GM23338 (cell line): ENCODE measurements around the gene TNFAIP1. TPM values are rescaled to one million over a fixed set of nuclear protein-coding genes. Genes with fewer than 3 reads are reported as not detected.

Experiments
- ATAC-seq: fragments of 200-7000 bp; cut with Tn5 transposase; 3 replicates; pipeline ENCODE4 v1.9.1; 2020
- DNase-seq: peaks from one replicate; pipeline ENCODE4 v3.0.0-alpha.2; 2015; ENCODE audit warnings: low spot score
- H2AFZ ChIP-seq: fragments of 200-600 bp; sonication (generic); 2 replicates; pipeline ENCODE4 v1.8.0; 2016; ENCODE audit warnings: antibody characterized with exemption, mild to moderate bottlenecking, moderate library complexity
- H3F3A ChIP-seq: fragments of 200-600 bp; sonication (generic); replicated peaks from 2 replicates; pipeline ENCODE4 v1.8.0; 2017; ENCODE audit warnings: antibody characterized with exemption, mixed run types, low read depth
- H3K27ac ChIP-seq: fragments of 200-600 bp; sonication (generic); 2 replicates; pipeline ENCODE4 v1.6.1; 2016; ENCODE audit warnings: low read depth
- H3K27me3 ChIP-seq: fragments of 200-600 bp; sonication (generic); 2 replicates; pipeline ENCODE4 v1.8.0; 2016; ENCODE audit warnings: mild to moderate bottlenecking, mixed run types, moderate library complexity; ENCODE audit not compliant: insufficient read depth
- H3K36me3 ChIP-seq: fragments of 200-600 bp; sonication (generic); 2 replicates; pipeline ENCODE4 v1.8.0; 2016; ENCODE audit warnings: mild to moderate bottlenecking; ENCODE audit not compliant: insufficient read depth
- H3K4me1 ChIP-seq: fragments of 200-600 bp; sonication (generic); 2 replicates; pipeline ENCODE4 v1.8.0; 2016; ENCODE audit warnings: mild to moderate bottlenecking, moderate library complexity; ENCODE audit not compliant: insufficient read depth
- H3K4me2 ChIP-seq: fragments of 200-600 bp; sonication (generic); 2 replicates; pipeline ENCODE4 v1.7.1; 2017; ENCODE audit warnings: mixed run types
- H3K4me3 ChIP-seq: fragments of 200-600 bp; sonication (generic); 2 replicates; pipeline ENCODE4 v1.6.1; 2016; ENCODE audit warnings: mixed run types
- H3K79me2 ChIP-seq: fragments of 200-600 bp; sonication (generic); replicated peaks from 2 replicates; pipeline ENCODE4 v1.8.0; 2017; ENCODE audit warnings: mild to moderate bottlenecking; ENCODE audit not compliant: insufficient read depth
- H3K9me2 ChIP-seq: fragments of 200-600 bp; sonication (generic); 2 replicates; pipeline ENCODE4 v1.8.0; 2017; ENCODE audit not compliant: insufficient read depth
- H4K20me1 ChIP-seq: fragments of 200-600 bp; sonication (generic); replicated peaks from 2 replicates; pipeline ENCODE4 v1.8.0; 2017; ENCODE audit warnings: mild to moderate bottlenecking; ENCODE audit not compliant: insufficient read depth
- H3K27ac Mint-ChIP-seq: 2 replicates; pipeline ENCODE4 v1.8.0; 2020; ENCODE audit warnings: inconsistent platforms, mild to moderate bottlenecking, moderate library complexity, mixed read lengths
- H3K27me3 Mint-ChIP-seq: 3 replicates; pipeline ENCODE4 v1.8.0; 2022; ENCODE audit warnings: low read depth, mild to moderate bottlenecking, moderate library complexity, mixed read lengths, inconsistent platforms; ENCODE audit not compliant: insufficient read depth, poor library complexity
- H3K36me3 Mint-ChIP-seq: 3 replicates; pipeline ENCODE4 v1.8.0; 2021; ENCODE audit warnings: low read depth, mild to moderate bottlenecking, inconsistent platforms, moderate library complexity, mixed read lengths
- H3K4me1 Mint-ChIP-seq: 3 replicates; pipeline ENCODE4 v1.8.0; 2020; ENCODE audit warnings: mild to moderate bottlenecking, inconsistent platforms, mixed read lengths
- H3K4me3 Mint-ChIP-seq: 3 replicates; pipeline ENCODE4 v1.8.0; 2021; ENCODE audit warnings: moderate library complexity, mild to moderate bottlenecking, inconsistent platforms, mixed read lengths
- H3K9me3 Mint-ChIP-seq: 3 replicates; pipeline ENCODE4 v1.8.0; 2020; ENCODE audit warnings: moderate library complexity, mild to moderate bottlenecking, inconsistent platforms, mixed read lengths
- CREB1 ChIP-seq: fragments of 250-450 bp; sonication (Bioruptor Pico); IDR thresholded peaks from 2 replicates; pipeline ENCODE4 v1.5.0; 2020; ENCODE audit warnings: low read depth, mild to moderate bottlenecking, moderate library complexity
- CTCF ChIP-seq, 2 experiments: fragments of 200-600 bp in 1 of 2; sonication (generic) in 1 of 2; conservative IDR thresholded peaks; 2 replicates each; pipeline versions ENCODE4 v1.5.1 to v1.6.1; 2016 to 2017; ENCODE audit warnings: antibody characterized with exemption in 2 of 2, low read depth in 2 of 2, mild to moderate bottlenecking in 2 of 2, moderate library complexity in 1 of 2
- ETS1 ChIP-seq: IDR thresholded peaks from 2 replicates; pipeline ENCODE4 v1.6.1; 2016; ENCODE audit warnings: antibody characterized with exemption
- EZH2 ChIP-seq: fragments of 200-600 bp; sonication (generic); IDR thresholded peaks from one replicate; pipeline ENCODE4 v1.8.0; 2017; ENCODE audit warnings: antibody characterized with exemption, mild to moderate bottlenecking, low read depth; ENCODE audit not compliant: unreplicated experiment
- EZH2phosphoT487 ChIP-seq: fragments of 200-600 bp; sonication (generic); IDR thresholded peaks from one replicate; pipeline ENCODE4 v1.8.1; 2018; ENCODE audit warnings: antibody characterized with exemption; ENCODE audit not compliant: unreplicated experiment
- JUNB ChIP-seq: IDR thresholded peaks from one replicate; pipeline ENCODE4 v1.6.1; 2016; ENCODE audit warnings: antibody characterized with exemption; ENCODE audit not compliant: unreplicated experiment
- NANOG ChIP-seq: IDR thresholded peaks from 2 replicates; pipeline ENCODE4 v1.6.1; 2016; ENCODE audit warnings: antibody characterized with exemption, borderline replicate concordance
- POLR2AphosphoS5 ChIP-seq: IDR thresholded peaks from 2 replicates; pipeline ENCODE4 v1.6.1; 2016; ENCODE audit warnings: antibody characterized with exemption, low read depth
- REST ChIP-seq: IDR thresholded peaks from one replicate; pipeline ENCODE4 v1.6.1; 2018; ENCODE audit warnings: antibody characterized with exemption; ENCODE audit not compliant: unreplicated experiment
- STAT1 ChIP-seq: IDR thresholded peaks from one replicate; pipeline ENCODE4 v1.6.1; 2016; ENCODE audit warnings: antibody characterized with exemption; ENCODE audit not compliant: unreplicated experiment
- ZNF114 ChIP-seq: fragments of 250-450 bp; sonication (Bioruptor Pico); IDR thresholded peaks from 2 replicates; pipeline ENCODE4 v1.5.0; 2020; ENCODE audit warnings: mild to moderate bottlenecking, moderate library complexity
- ZNF331 ChIP-seq: fragments of 250-450 bp; sonication (Bioruptor Pico); IDR thresholded peaks from 2 replicates; pipeline ENCODE4 v1.5.0; 2020; ENCODE audit warnings: low read depth, mild to moderate bottlenecking, moderate library complexity
- ZNF462 ChIP-seq: fragments of 250-450 bp; sonication (Bioruptor Pico); IDR thresholded peaks from 2 replicates; pipeline ENCODE4 v1.5.0; 2020; ENCODE audit warnings: mild to moderate bottlenecking, moderate library complexity
- polyA plus RNA-seq: library from polyadenylated mRNA; unstranded; fragments of >200 nt; fragmentation: Nextera tagmentation; extraction: Ambion mirVana; gene quantifications from 2 replicates; pipeline ENCODE4 v1.2.1, GENCODE V29; 2016
- total RNA-seq: library from RNA; depleted of rRNA; stranded (reverse); fragments of >200 nt; shearing (Covaris generic); gene quantifications from 2 replicates; pipeline ENCODE4 v1.2.3, GENCODE V29; 2014

Gene TNFAIP1
- total and polyA plus RNA-seq, 2 experiments from 2014 or later, result 6.3 to 13.1 TPM

- H2AFZ ChIP-seq, result no peak overlapping the region
- no peak overlapping the region for H3K27ac Mint-ChIP-seq
- H3K9me2 ChIP-seq, result no peaks in the 10 kb centered on the region
- peaks cover 22% of the 10 kb centered on the region for H3K4me1 ChIP-seq
- H3K4me2 ChIP-seq, result no peak overlapping the region
- H3K4me3 Mint-ChIP-seq, result no peak overlapping the region; the same call in 2 of the 3 replicates
- H3K27ac ChIP-seq, result no peak overlapping the region
- DNase-seq (no peak), ATAC-seq (no peak)
- H3K27me3 Mint-ChIP-seq, result peaks cover 15% of the 10 kb centered on the region
- H3K27me3 ChIP-seq, result no peaks in the 10 kb centered on the region
- peaks cover 12% of the 10 kb centered on the region for H4K20me1 ChIP-seq
- no peak overlapping the region for H3K4me3 ChIP-seq
- no peaks in the 10 kb centered on the region; the same call in 2 of the 3 replicates for H3K9me3 Mint-ChIP-seq
- peaks cover 29% of the 10 kb centered on the region for H3K4me1 Mint-ChIP-seq
- H3K36me3 ChIP-seq, result no peaks in the 10 kb centered on the region
- peaks cover 20% of the 10 kb centered on the region for H3K79me2 ChIP-seq
- peaks cover 12% of the 10 kb centered on the region for H3K36me3 Mint-ChIP-seq
- no peak for TF ChIP-seq REST
- TF ChIP-seq CTCF (conservative IDR thresholded peaks at IDR 0.05; ENCODE audit: low read depth in 2 of 2), result no peak
- no peak for TF ChIP-seq ZNF462 (CRISPR knock-in tag)
- TF ChIP-seq STAT1, result no peak
- no peak for TF ChIP-seq EZH2phosphoT487
- TF ChIP-seq JUNB, result no peak
- TF ChIP-seq ZNF331 (CRISPR knock-in tag), result no peak
- TF ChIP-seq EZH2, result no peak
- TF ChIP-seq NANOG, result no peak
- TF ChIP-seq CREB1 (CRISPR knock-in tag), result no peak
- TF ChIP-seq ZNF114 (CRISPR knock-in tag), result no peak
- TF ChIP-seq ETS1, result no peak
- TF ChIP-seq POLR2AphosphoS5, result no peak
- H3F3A ChIP-seq, result 0 out of 2 replicates have a peak, but pooled peaks cover 5% of the 10 kb centered on the region
These were observed 19.5 kb upstream of the TNFAIP1 start for GRCh38 chr17:28315846-28316705.
